DOHH2 (cell line): ENCODE data around the gene KRTAP5-11.

Experiments
- CTCF ChIP-seq: fragments of 200-600 bp; sonication (generic); IDR thresholded peaks from one replicate; pipeline ENCODE4 v1.5.1; 2014; ENCODE audit warnings: antibody characterized with exemption, mild to moderate bottlenecking, low read depth, low read length; ENCODE audit not compliant: poor library complexity, severe bottlenecking
- EZH2phosphoT487 ChIP-seq: fragments of 200-600 bp; sonication (generic); IDR thresholded peaks from 2 replicates; pipeline ENCODE4 v1.6.1; 2017; ENCODE audit warnings: borderline replicate concordance, mild to moderate bottlenecking, antibody characterized with exemption, low read length, moderate library complexity, mixed read lengths

- TF ChIP-seq CTCF (no peak), EZH2phosphoT487 (no peak)
Measured at GRCh38 chr11:71532036-71532610, 50.6 kb downstream of the KRTAP5-11 start.
